Endothelial cell of umbilical vein (primary cell): ENCODE data around the gene STAT5B. TPM values are rescaled to one million over a fixed set of nuclear protein-coding genes. Genes with fewer than 3 reads are reported as not detected.

ENCODE experiments used
- BruUV-seq: library from RNA; stranded (reverse); fragments of 400-500 nt; replicated peaks from 2 replicates; lab custom pipeline; 2021; lab: Mats Ljungman, UMichigan
- CTCF ChIA-PET: fragments of 300-600, 350-600 bp; sonication (Branson Sonifier 250); formaldehyde crosslinking; loops from one replicate; lab custom pipeline; 2021; ENCODE audit warnings: antibody characterized with exemption, inconsistent platforms; lab: Charles Lee
- POLR2A ChIA-PET: fragments of 300-600, 350-600 bp; sonication (Branson Sonifier 250); formaldehyde crosslinking; loops from one replicate; lab custom pipeline; 2021; ENCODE audit warnings: antibody characterized with exemption, inconsistent platforms; lab: Charles Lee
- DNase-seq: peaks from one replicate; pipeline ENCODE4 v3.0.0-alpha.2; 2011; ENCODE audit warnings: low read depth, low spot score
- FAIRE-seq: peaks from 2 replicates; lab custom pipeline; 2011; peaks lifted over from hg19 to GRCh38; lab: Jason Lieb, UNC
- H2AFZ ChIP-seq: 2 replicates; pipeline ENCODE4 v1.6.0; 2012; ENCODE audit warnings: low read depth, low read length, control low read depth, inconsistent platforms
- H3K27ac ChIP-seq: 2 replicates; pipeline ENCODE4 v1.5.1; 2011; ENCODE audit warnings: low read depth, mild to moderate bottlenecking, control low read depth, low read length, moderate library complexity; ENCODE audit not compliant: insufficient read depth
- H3K27me3 ChIP-seq, 2 experiments: 2 replicates each; pipeline versions ENCODE4 v1.6.0 to v1.6.1; 2011; ENCODE audit warnings: low read length in 2 of 2, mixed read lengths in 1 of 2; ENCODE audit not compliant: control insufficient read depth in 2 of 2, insufficient read depth in 2 of 2
- H3K36me3 ChIP-seq, 2 experiments: 2 replicates in 1 of 2; 3 replicates in 1 of 2; pipeline ENCODE4 v1.5.1; 2011; ENCODE audit warnings: low read length in 2 of 2, mild to moderate bottlenecking in 1 of 2, moderate library complexity in 1 of 2; ENCODE audit not compliant: control insufficient read depth in 2 of 2, insufficient read depth in 2 of 2; ENCODE audit errors: extremely low read depth in 1 of 2
- H3K4me1 ChIP-seq: 3 replicates; pipeline ENCODE4 v1.5.1; 2011; ENCODE audit warnings: mild to moderate bottlenecking, low read length; ENCODE audit not compliant: control insufficient read depth, insufficient read depth; ENCODE audit errors: extremely low read depth
- H3K4me2 ChIP-seq: 2 replicates; pipeline ENCODE4 v1.6.1; 2011; ENCODE audit warnings: low read length, control low read depth, mixed read lengths; ENCODE audit not compliant: insufficient read depth
- H3K4me3 ChIP-seq, 3 experiments: fragments of 200-600 bp in 1 of 3; sonication (generic), shearing (Covaris generic) in 1 of 3; replicated peaks in 1 of 3; 2 replicates each; pipeline ENCODE4 v1.5.1; 2011 to 2016; ENCODE audit warnings: control low read depth in 3 of 3, low read length in 3 of 3, mild to moderate bottlenecking in 2 of 3, inconsistent platforms in 1 of 3, low read depth in 1 of 3, moderate library complexity in 1 of 3; ENCODE audit not compliant: insufficient read depth in 1 of 3
- H3K79me2 ChIP-seq: 2 replicates; pipeline ENCODE4 v1.6.0; 2012; ENCODE audit warnings: low read length, inconsistent platforms; ENCODE audit not compliant: control insufficient read depth, insufficient read depth
- H3K9ac ChIP-seq: replicated peaks from 2 replicates; pipeline ENCODE3; 2011; ENCODE audit warnings: low read length, control low read depth; ENCODE audit not compliant: insufficient read depth; ENCODE audit errors: extremely low read depth
- H3K9me1 ChIP-seq: replicated peaks from 3 replicates; pipeline ENCODE4 v1.6.0; 2011; ENCODE audit warnings: mild to moderate bottlenecking, low read length; ENCODE audit not compliant: control insufficient read depth, insufficient read depth; ENCODE audit errors: extremely low read depth
- H3K9me3 ChIP-seq: replicated peaks from 2 replicates; pipeline ENCODE4 v1.5.1; 2012; ENCODE audit warnings: low read length, inconsistent platforms; ENCODE audit not compliant: control insufficient read depth, insufficient read depth
- H4K20me1 ChIP-seq: replicated peaks from 2 replicates; pipeline ENCODE3; 2011; ENCODE audit warnings: mild to moderate bottlenecking, low read length; ENCODE audit not compliant: control insufficient read depth, insufficient read depth; ENCODE audit errors: extremely low read depth
- EZH2 ChIP-seq: IDR thresholded peaks from 2 replicates; pipeline ENCODE4 v1.6.1; 2012; ENCODE audit warnings: borderline replicate concordance, low read depth, mild to moderate bottlenecking, moderate library complexity, low read length, inconsistent platforms; ENCODE audit not compliant: severe bottlenecking
- FOS ChIP-seq: IDR thresholded peaks from 2 replicates; pipeline ENCODE4 v1.6.1; 2011; ENCODE audit warnings: mild to moderate bottlenecking, low read length, moderate library complexity, borderline replicate concordance; ENCODE audit not compliant: insufficient read depth
- GATA2 ChIP-seq: IDR thresholded peaks from 2 replicates; pipeline ENCODE4 v1.7.0; 2011; ENCODE audit warnings: low read depth, mild to moderate bottlenecking, moderate library complexity, mixed read lengths, low read length; ENCODE audit not compliant: insufficient read length, insufficient read depth
- JUN ChIP-seq: IDR thresholded peaks from 2 replicates; pipeline ENCODE4 v1.6.1; 2011; ENCODE audit warnings: borderline replicate concordance, low read depth; ENCODE audit not compliant: insufficient read length, insufficient read depth
- MAX ChIP-seq: IDR thresholded peaks from 2 replicates; pipeline ENCODE4 v1.6.1; 2011; ENCODE audit not compliant: insufficient read depth, insufficient read length
- MYC ChIP-seq: IDR thresholded peaks from one replicate; pipeline ENCODE4 v1.6.1; 2011; ENCODE audit warnings: mild to moderate bottlenecking, low read depth, low read length
- POLR2A ChIP-seq: IDR thresholded peaks from 2 replicates; pipeline ENCODE4 v1.6.1; 2012; ENCODE audit warnings: low read depth, mild to moderate bottlenecking, control low read depth, low read length
- POLR2AphosphoS5 ChIP-seq: IDR thresholded peaks from 2 replicates; pipeline ENCODE4 v1.6.1; 2012; ENCODE audit warnings: low read depth, mild to moderate bottlenecking, control low read depth, low read length, moderate library complexity; ENCODE audit not compliant: insufficient read depth
- dilution Hi-C: fragments of 300-500 bp; cut with MboI; formaldehyde crosslinking; loops from one replicate; pipeline ENCODE4 v1.15.0; 2019; ENCODE audit warnings: low sequenced_read_pairs; ENCODE audit not compliant: extremely low pct_ligation_motif_present
- intact Hi-C: fragments of 100-400 bp; cut with micrococcal nuclease; formaldehyde crosslinking; loops from one replicate; pipeline ENCODE4 v1.10.0; 2022
- polyA plus RNA-seq, 4 experiments: library from polyadenylated mRNA; depleted of rRNA in 3 of 4; stranded (reverse) in 3 of 4; unstranded in 1 of 4; fragments of >200 nt; gene quantifications; 2 replicates each; pipeline versions ENCODE4 v1.2.1 to v1.2.3, GENCODE V29; 2011 to 2012; ENCODE audit warnings: missing spikeins in 1 of 4
- total RNA-seq: library from RNA; stranded (reverse); gene quantifications from 2 replicates; pipeline ENCODE4 v1.2.3, GENCODE V29; 2021
- TF ChIP-seq, protein P1 (sequence below), 2 donors: IDR thresholded peaks; 1 replicate in 1 of 2; 2 replicates in 1 of 2; pipeline ENCODE4 v1.5.1; 2011; ENCODE audit warnings: low read length in 2 of 2, mild to moderate bottlenecking in 2 of 2, moderate library complexity in 2 of 2, control low read depth in 1 of 2, inconsistent platforms in 1 of 2, low read depth in 1 of 2; ENCODE audit not compliant: insufficient read depth in 1 of 2; ENCODE audit errors: extremely low read depth in 1 of 2

Gene STAT5B
- total and polyA plus RNA-seq, 2 donors (not counting 3 experiments of a cell fraction or from before 2014, with no cell fraction given): 43.3 to 53.7 TPM

GRCh38 chr17:42303694-42304093 lies 27.5 kb upstream of the STAT5B start:
- ChIA-PET CTCF (interaction anchor here (0.7 to 2.6 kb wide), 5 partner anchors 8 to 224 kb away, joined by 3 to 11 read pairs (median 6); no protein-coding TSS in a partner anchor), POLR2A (no interaction called here)
- no peak overlapping the region for H3K4me2 ChIP-seq
- no peaks in the 10 kb centered on the region for H3K9me3 ChIP-seq
- H3K36me3 ChIP-seq: peaks cover 0 to 12% of the 10 kb centered on the region in 2 experiments
- DNase-seq (no peak), FAIRE-seq (no peak)
- no peaks in the 10 kb centered on the region for H4K20me1 ChIP-seq
- TF ChIP-seq JUN (no peak), MAX (no peak), POLR2A (no peak), EZH2 (no peak), GATA2 (no peak), MYC (no peak), FOS (no peak), POLR2AphosphoS5 (no peak)
- TF ChIP-seq, protein P1, sequence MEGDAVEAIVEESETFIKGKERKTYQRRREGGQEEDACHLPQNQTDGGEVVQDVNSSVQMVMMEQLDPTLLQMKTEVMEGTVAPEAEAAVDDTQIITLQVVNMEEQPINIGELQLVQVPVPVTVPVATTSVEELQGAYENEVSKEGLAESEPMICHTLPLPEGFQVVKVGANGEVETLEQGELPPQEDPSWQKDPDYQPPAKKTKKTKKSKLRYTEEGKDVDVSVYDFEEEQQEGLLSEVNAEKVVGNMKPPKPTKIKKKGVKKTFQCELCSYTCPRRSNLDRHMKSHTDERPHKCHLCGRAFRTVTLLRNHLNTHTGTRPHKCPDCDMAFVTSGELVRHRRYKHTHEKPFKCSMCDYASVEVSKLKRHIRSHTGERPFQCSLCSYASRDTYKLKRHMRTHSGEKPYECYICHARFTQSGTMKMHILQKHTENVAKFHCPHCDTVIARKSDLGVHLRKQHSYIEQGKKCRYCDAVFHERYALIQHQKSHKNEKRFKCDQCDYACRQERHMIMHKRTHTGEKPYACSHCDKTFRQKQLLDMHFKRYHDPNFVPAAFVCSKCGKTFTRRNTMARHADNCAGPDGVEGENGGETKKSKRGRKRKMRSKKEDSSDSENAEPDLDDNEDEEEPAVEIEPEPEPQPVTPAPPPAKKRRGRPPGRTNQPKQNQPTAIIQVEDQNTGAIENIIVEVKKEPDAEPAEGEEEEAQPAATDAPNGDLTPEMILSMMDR (IDR thresholded peaks at IDR 0.05; ENCODE audit: extremely low read depth in 1 of 2, insufficient read depth in 1 of 2, low read depth in 1 of 2, low read length in 2 of 2): no peak
- H3K4me3 ChIP-seq: no peak overlapping the region
- no peaks in the 10 kb centered on the region for H3K4me1 ChIP-seq
- no peak overlapping the region for H3K27ac ChIP-seq
- BruUV-seq: no TSS peak
- H3K9me1 ChIP-seq: no peaks in the 10 kb centered on the region
- intact Hi-C loops: no loop called here
- dilution Hi-C loops: no loop called here
- no peaks in the 10 kb centered on the region for H3K79me2 ChIP-seq
- no peak overlapping the region for H3K9ac ChIP-seq
- H3K27me3 ChIP-seq: no peaks in the 10 kb centered on the region
- H2AFZ ChIP-seq: no peak overlapping the region
